ENCODE data around the gene RNF144A.
"Not testable (repeated sequence)": the region's sequence is repeated elsewhere in the genome, so short reads cannot be mapped to it uniquely, and the experiment has no call there.

RNF144A gene

DNA sequence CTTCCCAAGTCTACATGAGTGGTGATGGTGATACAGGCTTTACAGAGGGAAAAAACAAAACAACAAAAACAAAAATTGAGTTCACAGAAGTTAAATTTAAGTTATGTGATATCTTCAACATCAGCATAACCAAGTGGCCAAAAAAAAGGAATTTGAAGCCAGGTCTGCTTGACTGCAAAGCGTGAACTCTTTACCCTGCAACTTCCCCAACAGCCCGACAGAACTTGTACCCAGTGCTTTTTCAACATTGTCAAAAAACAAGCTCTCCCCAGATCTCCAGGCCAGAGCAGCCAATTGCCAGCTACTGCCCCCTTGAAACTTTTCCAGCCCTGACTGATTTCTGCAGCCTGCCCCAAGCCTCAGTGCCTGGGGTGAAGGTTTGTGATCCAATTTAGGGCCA, 76.7 kb downstream of the RNF144A start:
- no peaks in the 10 kb centered on the region for H3K27me3 ChIP-seq (ENCODE audit: insufficient read depth, low read length)
- no peaks in the 10 kb centered on the region for H3K4me1 ChIP-seq (ENCODE audit: insufficient read depth, low read length)
- peaks cover 6% of the 10 kb centered on the region for H3K9me3 ChIP-seq (ENCODE audit: insufficient read depth, low read depth, low read length)
- H3K4me3 ChIP-seq (ENCODE audit: low read length): no peak overlapping the region
- H3K9ac ChIP-seq (ENCODE audit: low read depth, low read length): no peak overlapping the region
- 93% methylated on average over 2 of the region's 2 CpGs for WGBS
- 0 out of 2 replicates have a peak, but pooled peaks cover 3% of the 10 kb centered on the region for H3K36me3 ChIP-seq (ENCODE audit: insufficient read depth, low read length)
- H3K27ac ChIP-seq (ENCODE audit: low read depth, low read length): no peak overlapping the region

DNA sequence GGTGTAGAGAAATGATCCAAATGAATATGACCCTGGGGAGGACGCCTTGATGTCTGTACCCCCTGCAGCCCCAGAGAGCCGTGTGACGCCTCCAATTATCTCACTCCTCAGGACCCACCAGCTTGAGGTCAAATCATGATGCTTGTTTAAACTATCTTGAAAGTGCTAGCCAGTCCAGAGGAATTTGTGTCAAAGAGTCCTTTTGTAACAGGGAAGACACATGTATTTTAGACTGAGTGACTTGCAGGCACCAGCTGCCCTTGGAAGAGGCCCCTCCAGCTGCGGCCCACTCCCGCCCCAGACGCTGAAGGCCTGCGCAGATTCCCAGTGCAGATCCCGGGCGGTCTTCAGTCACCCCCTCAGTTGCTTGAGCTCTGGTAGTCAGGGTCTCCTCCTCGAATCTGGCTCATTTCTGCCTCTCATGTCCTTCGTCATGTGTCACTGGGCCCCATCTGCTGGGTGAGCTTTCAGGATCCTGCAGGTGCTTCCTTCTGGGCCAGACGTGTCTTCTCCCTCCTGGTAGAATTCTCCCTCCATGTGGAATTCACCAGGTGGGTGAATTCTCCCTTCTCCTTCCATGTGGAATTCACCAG, 77.4 kb downstream of the RNF144A start:
- H3K27ac ChIP-seq (ENCODE audit: low read depth, low read length): no peak overlapping the region
- 0 out of 2 replicates have a peak, but pooled peaks cover 3% of the 10 kb centered on the region for H3K36me3 ChIP-seq (ENCODE audit: insufficient read depth, low read length)
- no peak overlapping the region for H3K9ac ChIP-seq (ENCODE audit: low read depth, low read length)
- no peaks in the 10 kb centered on the region for H3K27me3 ChIP-seq (ENCODE audit: insufficient read depth, low read length)
- 93% methylated on average over 12 of the region's 12 CpGs for WGBS
- H3K4me1 ChIP-seq (ENCODE audit: insufficient read depth, low read length): no peaks in the 10 kb centered on the region
- H3K4me3 ChIP-seq (ENCODE audit: low read length): no peak overlapping the region
- H3K9me3 ChIP-seq (ENCODE audit: insufficient read depth, low read depth, low read length): peaks cover 6% of the 10 kb centered on the region

DNA sequence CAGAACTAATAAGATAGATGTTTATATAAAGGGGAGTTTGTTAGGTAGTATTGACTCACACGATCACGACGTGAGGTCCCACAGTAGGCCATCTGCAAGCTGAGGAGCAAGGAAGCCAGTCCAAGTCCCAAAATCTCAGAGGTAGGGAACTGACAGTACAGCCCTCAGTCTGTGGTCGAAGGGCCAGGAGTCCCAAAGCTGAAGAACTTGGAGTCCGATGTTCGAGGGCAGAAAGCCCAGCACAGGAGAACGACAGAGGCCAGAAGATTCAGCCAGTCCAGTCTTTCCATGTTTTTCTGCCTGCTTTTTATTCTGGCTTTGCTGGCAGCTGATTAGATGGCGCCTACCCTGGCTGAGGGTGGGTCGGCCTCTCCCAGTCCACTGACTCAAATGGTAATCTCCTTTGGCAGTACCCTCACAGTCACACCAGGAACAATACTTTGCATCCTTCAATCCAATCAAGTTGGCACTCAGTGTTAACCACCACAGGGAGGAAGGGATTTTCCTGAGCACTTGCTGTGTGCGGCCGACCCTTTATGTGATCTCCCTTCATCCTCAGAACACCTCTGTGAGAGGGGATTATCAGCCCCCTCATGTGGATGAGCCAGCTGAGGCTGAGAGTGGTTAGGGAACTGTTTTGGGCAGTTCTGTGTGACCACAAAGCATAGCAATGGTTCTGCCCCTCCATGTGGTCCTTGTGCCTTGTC, 78.3 kb downstream of the RNF144A start:
- Histone ChIP-seq H3K9ac (ENCODE audit: low read depth, low read length) (no peak overlapping the region), H3K27me3 (ENCODE audit: insufficient read depth, low read length) (no peaks in the 10 kb centered on the region), H3K9me3 (ENCODE audit: insufficient read depth, low read depth, low read length) (peaks cover 5% of the 10 kb centered on the region), H3K4me1 (ENCODE audit: insufficient read depth, low read length) (no peaks in the 10 kb centered on the region), H3K27ac (ENCODE audit: low read depth, low read length) (no peak overlapping the region), H3K36me3 (ENCODE audit: insufficient read depth, low read length) (0 out of 2 replicates have a peak, but pooled peaks cover 3% of the 10 kb centered on the region), H3K4me3 (ENCODE audit: low read length) (no peak overlapping the region)
- 93% methylated on average over 11 of the region's 11 CpGs for WGBS

DNA sequence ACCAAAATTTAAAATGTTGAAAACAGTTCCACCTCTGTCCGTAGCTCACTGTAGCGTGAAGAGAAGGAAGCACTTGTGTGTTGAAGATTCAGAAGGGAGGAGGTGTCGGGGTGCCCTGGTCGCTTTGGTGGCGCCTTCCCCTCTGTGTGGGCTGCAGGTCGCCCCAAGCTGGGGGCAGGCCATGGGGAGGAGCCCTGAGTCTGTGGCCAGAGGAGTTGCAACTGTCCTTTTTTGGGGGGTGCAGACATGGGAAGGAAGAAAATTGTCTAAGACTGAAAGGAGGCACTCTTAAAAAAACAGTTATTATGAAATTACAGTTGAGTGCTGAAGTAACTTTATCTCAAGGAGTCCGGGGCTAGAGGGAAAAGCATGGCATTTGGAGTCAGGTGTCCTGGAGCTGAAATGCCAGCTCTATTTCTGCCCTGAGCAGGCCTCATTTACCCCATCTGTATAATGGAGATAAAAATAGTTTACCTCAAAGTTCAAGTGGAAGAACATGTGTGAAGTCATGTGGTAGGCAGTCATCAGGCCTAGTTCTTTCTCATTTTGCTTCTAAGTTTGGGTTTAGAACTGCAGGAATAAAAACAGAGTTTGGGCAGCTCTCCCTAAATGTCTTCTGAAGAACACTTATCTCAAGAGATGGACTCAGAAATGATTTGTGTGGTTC, 82.1 kb downstream of the RNF144A start:
- no peak overlapping the region for H3K4me3 ChIP-seq (ENCODE audit: low read length)
- no peaks in the 10 kb centered on the region for H3K27me3 ChIP-seq (ENCODE audit: insufficient read depth, low read length)
- H3K36me3 ChIP-seq (ENCODE audit: insufficient read depth, low read length): 0 out of 2 replicates have a peak, but pooled peaks cover 3% of the 10 kb centered on the region
- 95% methylated on average over 7 of the region's 7 CpGs for WGBS
- H3K4me1 ChIP-seq (ENCODE audit: insufficient read depth, low read length): no peaks in the 10 kb centered on the region
- H3K27ac ChIP-seq (ENCODE audit: low read depth, low read length): no peak overlapping the region
- H3K9ac ChIP-seq (ENCODE audit: low read depth, low read length): no peak overlapping the region
- H3K9me3 ChIP-seq (ENCODE audit: insufficient read depth, low read depth, low read length): no peaks in the 10 kb centered on the region

DNA sequence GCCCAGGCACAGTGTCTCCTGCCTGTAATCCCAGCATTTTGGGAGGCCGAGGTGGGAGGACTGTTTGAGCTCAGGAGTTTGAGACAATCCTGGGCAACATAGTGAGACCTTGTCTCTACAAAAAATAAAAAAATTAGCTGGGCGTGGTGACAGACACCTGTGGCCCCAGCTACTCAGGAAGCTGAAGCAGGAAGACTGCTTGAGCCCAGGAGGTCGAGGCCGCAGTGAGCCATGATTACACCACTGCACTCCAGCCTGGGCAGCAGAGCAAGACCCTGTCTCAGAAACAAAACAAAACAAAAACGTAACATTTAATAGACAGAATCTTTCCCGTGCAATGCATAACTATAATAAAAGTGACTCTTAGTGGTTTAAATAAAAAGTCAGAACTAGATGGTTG, 84.2 kb downstream of the RNF144A start:
- not testable (repeated sequence) for H3K4me3 ChIP-seq (ENCODE audit: low read length); H3K9me3 ChIP-seq (ENCODE audit: insufficient read depth, low read depth, low read length); H3K36me3 ChIP-seq (ENCODE audit: insufficient read depth, low read length); H3K27me3 ChIP-seq (ENCODE audit: insufficient read depth, low read length); H3K4me1 ChIP-seq (ENCODE audit: insufficient read depth, low read length); H3K9ac ChIP-seq (ENCODE audit: low read depth, low read length); H3K27ac ChIP-seq (ENCODE audit: low read depth, low read length)
- 96% methylated on average over 6 of the region's 6 CpGs for WGBS

DNA sequence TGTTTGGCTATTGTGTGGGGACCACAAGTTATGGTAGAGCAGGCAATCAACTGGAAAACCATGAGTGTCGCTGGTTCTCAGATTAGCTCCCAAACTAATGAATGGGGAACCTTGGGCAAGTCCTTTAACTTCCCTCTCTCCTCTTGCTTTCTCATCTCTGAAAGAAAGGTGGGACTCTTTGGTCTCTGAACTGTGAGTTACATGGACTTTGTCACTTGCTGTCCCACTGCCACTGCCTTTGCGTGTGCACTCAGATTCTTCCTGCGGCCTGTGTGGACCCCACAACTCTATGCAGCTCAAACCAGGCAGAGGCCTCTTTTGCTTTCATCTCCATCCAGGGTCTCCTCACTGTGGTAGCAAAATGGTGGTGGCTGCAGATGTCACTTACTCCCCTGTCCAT, 86.7 kb downstream of the RNF144A start:
- no peaks in the 10 kb centered on the region for H3K4me1 ChIP-seq (ENCODE audit: insufficient read depth, low read length)
- WGBS: 93% methylated on average over 3 of the region's 3 CpGs
- H3K9me3 ChIP-seq (ENCODE audit: insufficient read depth, low read depth, low read length): no peaks in the 10 kb centered on the region
- no peak overlapping the region for H3K4me3 ChIP-seq (ENCODE audit: low read length)
- H3K9ac ChIP-seq (ENCODE audit: low read depth, low read length): no peak overlapping the region
- no peaks in the 10 kb centered on the region for H3K36me3 ChIP-seq (ENCODE audit: insufficient read depth, low read length)
- H3K27ac ChIP-seq (ENCODE audit: low read depth, low read length): no peak overlapping the region
- no peaks in the 10 kb centered on the region for H3K27me3 ChIP-seq (ENCODE audit: insufficient read depth, low read length)

DNA sequence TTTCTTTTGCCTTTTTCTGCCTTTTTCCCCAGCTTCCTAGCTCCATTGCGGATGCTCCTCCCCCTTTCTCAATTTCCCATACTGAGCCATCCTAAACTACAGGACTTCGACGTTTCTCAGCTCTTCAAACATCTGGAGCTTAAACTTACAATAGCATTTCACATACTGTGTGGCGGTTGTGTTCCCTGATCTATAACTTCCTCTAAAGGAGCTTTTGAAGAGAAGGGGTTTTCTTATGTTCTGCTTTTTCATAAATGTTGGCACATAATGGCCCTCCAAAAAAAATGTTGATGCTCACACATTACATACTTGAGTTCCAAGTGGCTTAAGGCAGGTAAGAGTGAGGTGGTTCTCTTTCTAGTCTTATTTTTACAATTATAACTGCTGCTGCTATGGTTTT, 87.4 kb downstream of the RNF144A start:
- no peaks in the 10 kb centered on the region for H3K27me3 ChIP-seq (ENCODE audit: insufficient read depth, low read length)
- no peaks in the 10 kb centered on the region for H3K36me3 ChIP-seq (ENCODE audit: insufficient read depth, low read length)
- no peaks in the 10 kb centered on the region for H3K9me3 ChIP-seq (ENCODE audit: insufficient read depth, low read depth, low read length)
- no peak overlapping the region for H3K9ac ChIP-seq (ENCODE audit: low read depth, low read length)
- WGBS: 72% methylated on average over 4 of the region's 4 CpGs
- no peak overlapping the region for H3K27ac ChIP-seq (ENCODE audit: low read depth, low read length)
- H3K4me1 ChIP-seq (ENCODE audit: insufficient read depth, low read length): no peaks in the 10 kb centered on the region
- no peak overlapping the region for H3K4me3 ChIP-seq (ENCODE audit: low read length)

DNA sequence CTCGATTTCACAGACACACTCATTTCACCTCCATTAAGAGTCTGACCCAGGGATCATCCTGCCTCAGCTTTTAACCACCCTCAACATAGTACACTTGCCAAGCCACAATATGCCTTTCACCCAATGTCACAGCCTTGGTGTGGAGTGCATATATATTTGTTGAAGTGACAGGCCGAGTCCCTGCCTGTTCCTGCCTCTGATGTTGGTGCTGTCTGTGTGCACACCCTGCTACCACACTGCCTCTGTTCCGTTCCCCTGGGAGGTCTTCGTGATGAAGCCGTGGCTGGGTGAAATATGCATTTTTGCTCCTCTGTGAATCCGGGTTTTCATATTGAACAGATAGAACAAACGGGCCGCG, 90.3 kb downstream of the RNF144A start:
- Histone ChIP-seq H3K9me3 (ENCODE audit: insufficient read depth, low read depth, low read length) (no peaks in the 10 kb centered on the region), H3K27ac (ENCODE audit: low read depth, low read length) (no peak overlapping the region), H3K9ac (ENCODE audit: low read depth, low read length) (no peak overlapping the region), H3K4me1 (ENCODE audit: insufficient read depth, low read length) (peaks cover 5% of the 10 kb centered on the region; the same call in 1 of the 2 replicates), H3K4me3 (ENCODE audit: low read length) (no peak overlapping the region), H3K27me3 (ENCODE audit: insufficient read depth, low read length) (no peaks in the 10 kb centered on the region), H3K36me3 (ENCODE audit: insufficient read depth, low read length) (no peaks in the 10 kb centered on the region)
- 86% methylated on average over 9 of the region's 9 CpGs for WGBS

DNA sequence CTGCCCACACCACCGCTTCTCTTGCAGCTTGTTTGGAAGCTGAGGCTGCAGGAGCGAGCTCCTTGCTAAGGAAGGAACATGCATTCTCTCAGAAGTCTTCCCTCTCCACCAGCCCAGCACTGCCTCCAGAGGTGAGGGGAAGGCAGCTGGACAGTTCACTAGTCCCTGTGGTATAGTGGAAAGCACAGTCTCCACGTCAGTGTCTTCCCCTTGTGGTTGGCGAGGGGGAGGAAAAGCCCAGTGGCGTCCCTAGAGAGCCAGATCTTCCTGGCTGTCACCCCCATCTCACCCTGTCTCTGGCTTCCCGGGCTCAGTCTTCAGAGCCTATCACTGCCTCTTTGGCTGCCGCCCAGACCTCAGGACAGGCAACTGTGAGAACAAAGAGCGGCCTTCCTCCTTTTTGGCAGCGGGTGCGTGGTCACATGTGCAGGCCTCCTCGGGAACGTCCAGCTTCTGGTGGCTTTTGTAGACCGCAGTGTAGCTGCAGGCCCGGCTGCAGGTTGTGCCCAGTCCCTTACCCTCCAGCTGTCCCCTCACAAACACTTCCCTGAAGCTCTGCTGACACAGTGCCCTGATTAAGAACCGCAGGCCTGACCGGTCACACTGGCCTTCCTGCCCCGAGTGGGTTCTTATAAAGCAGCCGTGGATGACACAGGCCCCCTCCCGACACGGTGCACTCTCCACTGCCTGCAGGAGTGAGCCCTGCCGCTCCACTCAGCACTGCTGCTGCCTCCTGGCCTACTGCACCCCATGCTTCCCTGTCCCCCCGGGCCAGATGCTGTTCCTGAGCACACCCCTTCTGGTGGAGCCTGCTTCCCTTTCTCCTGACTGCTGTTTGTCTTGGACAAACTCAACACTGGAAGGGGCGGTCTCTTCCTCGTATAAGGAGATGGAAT, 90.9 kb downstream of the RNF144A start:
- no peaks in the 10 kb centered on the region for H3K9me3 ChIP-seq (ENCODE audit: insufficient read depth, low read depth, low read length)
- no peaks in the 10 kb centered on the region for H3K36me3 ChIP-seq (ENCODE audit: insufficient read depth, low read length)
- no peak overlapping the region for H3K9ac ChIP-seq (ENCODE audit: low read depth, low read length)
- H3K27me3 ChIP-seq (ENCODE audit: insufficient read depth, low read length): no peaks in the 10 kb centered on the region
- H3K27ac ChIP-seq (ENCODE audit: low read depth, low read length): no peak overlapping the region
- H3K4me3 ChIP-seq (ENCODE audit: low read length): no peak overlapping the region
- WGBS: 91% methylated on average over 24 of the region's 24 CpGs
- peaks cover 5% of the 10 kb centered on the region; the same call in 1 of the 2 replicates for H3K4me1 ChIP-seq (ENCODE audit: insufficient read depth, low read length)

DNA sequence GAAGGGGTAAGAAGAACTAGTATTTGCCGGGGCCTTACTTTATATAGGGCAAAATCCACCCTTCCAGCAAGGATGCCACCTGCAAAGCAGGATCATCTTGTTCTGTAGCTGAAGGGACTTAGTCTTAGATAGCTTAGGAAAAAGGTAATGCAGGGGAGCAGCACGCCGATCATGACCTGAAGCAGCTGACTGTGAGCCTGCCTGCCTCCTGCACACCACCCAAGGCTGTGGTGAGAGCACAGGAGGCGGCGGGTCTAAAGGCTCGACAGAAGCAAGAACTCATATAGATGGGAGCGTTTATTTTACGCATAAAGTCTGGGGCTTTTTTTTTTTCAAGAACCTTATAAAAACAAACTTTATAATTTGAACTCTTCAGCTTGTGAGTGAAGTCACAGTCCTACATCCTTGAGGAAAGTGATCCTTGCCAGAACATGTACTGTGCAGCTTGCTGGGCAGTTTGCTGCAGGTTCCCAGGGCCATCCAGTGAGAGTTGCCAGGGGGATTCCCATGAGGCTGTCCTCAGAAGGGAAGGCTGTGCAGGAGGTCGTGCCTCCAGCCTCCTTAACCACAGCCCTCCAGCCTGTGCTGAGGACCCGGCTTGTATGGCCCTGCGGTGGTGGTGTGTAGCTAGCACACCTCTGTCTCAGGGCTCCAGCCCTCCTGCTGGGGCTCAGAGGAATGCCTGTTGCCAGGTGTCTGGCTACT, 92.1 kb downstream of the RNF144A start:
- Histone ChIP-seq H3K4me3 (ENCODE audit: low read length) (no peak overlapping the region), H3K27me3 (ENCODE audit: insufficient read depth, low read length) (no peaks in the 10 kb centered on the region), H3K4me1 (ENCODE audit: insufficient read depth, low read length) (peaks cover 5% of the 10 kb centered on the region; the same call in 1 of the 2 replicates), H3K27ac (ENCODE audit: low read depth, low read length) (no peak overlapping the region), H3K9me3 (ENCODE audit: insufficient read depth, low read depth, low read length) (no peaks in the 10 kb centered on the region), H3K9ac (ENCODE audit: low read depth, low read length) (no peak overlapping the region), H3K36me3 (ENCODE audit: insufficient read depth, low read length) (no peaks in the 10 kb centered on the region)
- 97% methylated on average over 11 of the region's 11 CpGs for WGBS

All from HUES64 (cell line).